HG03159 (cell line): ENCODE results near the gene SNX32.

Experiments
- ATAC-seq: cut with Tn5 transposase; IDR thresholded peaks from one replicate; pipeline ENCODE4 v1.9.1; 2021; ENCODE audit warnings: mild to moderate bottlenecking, moderate library complexity; ENCODE audit not compliant: unreplicated experiment

SNX32 gene

DNA sequence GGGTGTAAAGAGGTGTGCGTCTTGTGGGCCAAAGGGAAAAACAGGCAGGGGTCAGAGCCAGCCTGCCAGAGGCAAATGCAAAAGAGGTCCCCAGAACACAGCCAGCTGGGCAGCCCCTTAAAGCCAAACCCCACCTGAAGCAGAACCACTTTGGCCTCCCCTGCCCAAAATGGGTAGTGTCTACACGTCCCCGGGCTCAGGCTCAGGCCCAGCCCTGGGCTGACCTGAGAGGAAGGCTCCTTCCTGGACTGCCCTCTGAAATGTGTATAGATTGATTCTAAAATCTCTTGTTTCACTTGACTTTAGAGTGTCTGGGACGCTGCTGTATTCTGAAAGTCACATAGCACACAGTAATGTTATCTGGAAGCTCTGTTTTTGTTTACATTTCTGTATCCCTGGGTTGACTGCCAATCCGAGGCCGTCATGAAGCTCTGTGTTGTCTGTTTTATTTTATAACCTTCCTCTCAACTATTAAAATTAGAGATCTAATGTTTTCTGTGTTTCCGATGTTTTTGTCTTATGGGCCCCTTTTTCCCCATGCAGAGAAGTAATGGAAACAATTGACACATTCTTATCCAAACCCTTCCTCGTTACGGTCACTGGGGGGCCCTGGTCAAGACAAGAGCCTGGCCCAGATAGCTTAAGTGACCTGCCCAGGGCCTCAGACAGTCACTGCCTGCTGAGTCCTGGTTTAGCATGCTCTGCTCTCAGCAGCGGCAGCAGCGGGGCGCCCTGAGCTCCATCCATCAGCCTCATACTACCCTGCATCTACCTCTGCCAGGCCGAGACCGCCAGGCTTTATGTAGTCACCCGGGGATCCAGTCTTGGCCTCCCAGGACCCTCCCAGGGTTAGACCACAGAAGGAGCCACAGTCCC lies 36.8 kb upstream of the SNX32 start:
- no peak for ATAC-seq

DNA sequence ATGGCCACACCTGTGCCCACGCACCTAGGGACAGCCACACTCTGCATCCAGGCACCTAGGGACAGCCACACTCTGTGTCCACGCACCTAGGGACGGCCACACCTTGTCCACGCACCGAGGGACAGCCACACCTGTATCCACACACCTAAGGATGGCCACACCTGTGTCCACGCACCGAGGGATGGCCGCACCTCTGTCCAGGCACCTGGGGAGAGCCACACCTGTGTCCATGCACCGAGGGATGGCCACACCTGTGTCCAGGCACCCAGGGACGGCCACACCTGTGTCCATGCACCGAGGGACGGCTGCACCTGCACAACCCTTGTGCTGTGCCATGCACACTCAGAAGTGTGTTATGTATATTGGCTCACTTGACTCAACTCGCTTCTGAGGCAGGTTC lies 36.1 kb upstream of the SNX32 start:
- no peak for ATAC-seq

- ATAC-seq: no peak
Observed at GRCh38 chr11:65798882-65799281, 34.9 kb upstream of the SNX32 start.

DNA sequence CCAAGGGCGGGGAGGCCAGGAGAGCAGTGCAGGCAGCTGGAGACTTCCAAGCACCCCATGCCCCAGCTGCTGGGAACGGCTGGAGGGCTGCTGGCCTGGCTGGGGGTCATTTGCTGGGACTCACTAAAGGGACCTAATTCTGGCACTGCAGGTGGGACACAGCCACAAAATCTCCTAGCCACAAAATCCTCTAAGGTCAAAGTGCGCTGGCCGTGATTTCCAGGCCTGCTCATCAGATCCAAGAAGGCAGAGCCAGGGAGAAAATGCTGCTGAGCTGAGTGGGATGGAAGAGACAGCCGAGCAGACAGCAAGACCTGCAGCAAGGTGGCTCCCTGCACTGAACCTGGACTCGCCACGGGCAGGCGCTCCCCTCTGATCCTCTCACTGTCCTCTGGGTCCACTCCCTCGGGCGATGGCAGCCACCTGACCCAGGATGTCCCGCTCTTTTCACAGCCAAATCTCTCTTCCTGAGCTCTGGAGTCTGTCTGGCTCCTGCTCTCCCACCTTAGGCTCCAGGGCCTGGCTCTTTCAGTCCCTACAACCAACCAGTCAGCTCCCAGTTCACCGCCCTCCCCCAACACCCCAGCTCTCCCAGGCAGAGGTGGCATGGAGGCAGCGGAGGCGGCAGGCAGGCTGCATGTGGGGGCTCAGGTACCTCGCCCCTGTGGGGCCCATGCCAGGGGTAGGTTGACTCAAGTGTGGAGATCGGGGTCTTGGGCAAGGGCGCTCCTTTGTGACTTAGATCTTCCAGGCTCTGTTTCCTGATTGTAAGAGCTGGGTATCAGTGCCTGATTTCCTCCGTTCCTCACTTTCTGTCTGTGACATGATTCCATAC lies 32.4 kb upstream of the SNX32 start:
- no peak for ATAC-seq

DNA sequence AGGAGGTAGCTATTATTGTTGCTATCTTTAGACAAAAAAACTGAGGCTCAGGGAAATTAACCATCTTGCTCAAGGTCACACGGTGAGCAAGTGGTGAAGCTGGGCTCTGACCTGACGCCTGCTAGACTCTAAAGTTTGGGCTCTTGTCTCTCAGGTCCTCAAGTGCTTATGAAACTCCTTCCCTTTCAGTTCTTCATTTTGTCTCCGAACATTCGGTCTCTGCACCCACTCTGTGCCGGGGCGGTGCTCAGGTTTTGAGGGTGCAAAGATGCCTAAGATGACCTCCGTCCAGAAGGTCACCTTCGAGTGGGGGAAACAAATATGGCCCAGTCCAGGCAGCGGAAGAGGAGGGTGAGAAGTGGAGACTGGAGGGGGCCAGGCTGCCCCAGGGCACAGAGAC lies 30.9 kb upstream of the SNX32 start:
- ATAC-seq: peak; percentile 67

DNA sequence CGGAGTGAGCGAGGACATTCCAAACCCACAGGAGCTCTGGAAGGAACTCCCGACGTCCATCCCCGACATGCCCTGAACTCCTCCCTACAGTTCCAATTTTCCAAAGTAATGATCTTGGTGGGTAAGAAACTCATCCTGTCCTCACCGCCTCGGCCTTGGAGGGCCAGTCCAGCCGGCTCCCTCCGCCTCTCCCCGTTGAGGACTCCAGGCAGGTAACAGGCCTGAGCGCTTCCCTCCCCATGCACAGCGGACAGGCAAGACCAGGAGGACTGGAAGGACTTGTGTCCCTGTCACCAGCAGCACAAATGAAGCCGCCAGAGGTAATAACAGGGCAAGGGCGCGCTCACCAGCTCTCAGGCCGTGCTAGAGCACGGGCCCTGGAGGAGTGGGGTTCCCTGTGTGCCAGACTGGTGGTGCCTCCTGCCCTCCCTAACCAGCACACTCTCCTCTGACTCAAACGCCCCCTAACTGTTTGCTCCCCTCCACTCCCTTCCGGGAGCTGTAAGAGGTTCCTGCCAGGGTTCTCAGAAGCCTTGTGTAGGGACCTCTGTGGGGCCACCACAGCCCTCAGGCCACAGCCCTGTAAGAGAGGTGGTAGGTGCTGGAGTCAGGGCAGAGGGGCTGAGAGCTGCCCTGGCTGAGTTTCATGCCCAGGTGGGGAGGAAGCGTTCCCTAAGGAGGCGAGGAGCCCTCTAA lies 29.8 kb upstream of the SNX32 start:
- no peak for ATAC-seq

DNA sequence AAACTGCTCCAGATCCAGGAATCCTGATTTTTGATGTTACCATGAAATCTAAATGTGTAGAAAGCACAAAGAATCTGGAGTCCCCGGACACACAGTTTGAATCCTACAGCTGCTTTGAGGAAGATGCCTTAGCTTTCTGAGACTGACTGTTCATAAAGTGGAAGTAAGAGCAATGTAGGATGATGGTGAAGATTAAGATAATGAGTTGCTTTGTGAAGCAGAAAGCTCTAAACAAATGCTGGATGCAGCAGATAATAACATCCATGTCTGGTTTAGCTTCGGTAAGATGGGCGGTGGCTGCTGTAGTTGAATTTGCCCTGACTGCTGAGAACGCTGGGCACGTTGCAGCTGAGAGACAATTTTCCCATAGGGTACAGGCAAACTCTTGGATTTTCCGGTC lies 26.8 kb upstream of the SNX32 start:
- ATAC-seq: no peak

DNA sequence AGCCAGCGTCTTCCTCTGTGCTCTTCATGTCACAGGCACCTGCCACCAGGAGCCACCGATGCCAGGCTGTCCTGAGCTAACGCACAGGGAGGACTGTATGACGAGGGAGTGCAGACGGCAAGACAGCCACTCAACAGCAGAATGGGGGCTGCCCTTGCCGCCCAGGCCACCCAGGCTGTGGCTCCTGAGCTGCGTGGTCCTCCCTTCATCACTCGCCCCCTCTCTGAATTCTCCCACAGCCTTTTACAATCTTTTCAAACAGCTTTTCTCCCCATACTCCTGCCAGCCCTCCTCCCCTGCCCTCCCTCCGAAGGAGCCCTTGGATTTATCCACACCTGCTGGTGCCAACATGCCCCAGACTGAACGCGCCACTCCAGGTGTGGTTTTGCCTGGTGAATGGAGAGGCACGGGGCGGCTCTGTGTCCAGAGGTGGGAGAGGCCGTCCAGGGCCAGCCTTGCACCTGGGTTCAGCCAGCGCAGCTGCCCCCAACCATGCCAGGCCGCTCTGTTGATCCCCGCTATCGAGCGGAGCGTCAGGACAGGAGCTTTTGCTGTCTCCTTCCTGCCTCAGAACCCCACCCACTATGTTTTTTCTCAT lies 24.9 kb upstream of the SNX32 start:
- ATAC-seq: no peak

GRCh38 chr11:65809496-65809895 lies 24.3 kb upstream of the SNX32 start:
- no peak for ATAC-seq

GRCh38 chr11:65810046-65810868 lies 23.5 kb upstream of the SNX32 start:
- no peak for ATAC-seq

DNA sequence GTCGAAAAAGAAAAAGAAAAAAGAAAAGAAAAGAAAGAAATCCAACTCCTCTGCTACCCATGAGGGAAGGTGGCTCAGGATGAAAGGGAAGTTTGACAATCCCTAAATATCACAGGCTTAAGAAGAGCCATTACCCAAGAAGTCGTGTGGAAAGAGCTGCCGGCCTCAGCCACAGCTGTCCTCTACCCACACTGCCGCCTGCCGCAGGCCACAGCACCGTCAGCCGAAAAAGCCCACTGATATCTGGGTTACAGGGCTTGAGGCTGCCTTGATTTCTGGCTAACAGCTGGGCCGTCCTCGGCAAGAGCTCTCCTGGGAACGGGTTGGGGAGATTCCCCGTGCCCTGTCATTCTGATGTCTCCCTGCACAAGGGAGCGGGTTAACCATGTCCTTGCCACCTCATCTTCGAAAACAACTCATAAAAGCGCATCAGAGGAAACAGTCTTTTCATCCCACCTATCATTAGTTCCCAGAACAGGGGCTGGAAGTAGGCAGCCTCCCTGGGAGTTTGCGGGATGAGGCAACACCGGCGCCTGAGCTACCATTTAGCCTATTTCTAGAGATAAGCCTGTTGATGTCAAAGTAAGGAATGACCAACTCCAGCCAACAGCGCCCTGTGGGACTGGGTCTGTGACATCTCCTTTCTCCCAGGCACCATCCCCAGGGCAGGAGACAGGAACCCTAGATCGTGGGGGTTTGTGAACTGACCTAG lies 21.8 kb upstream of the SNX32 start:
- ATAC-seq: no peak

DNA sequence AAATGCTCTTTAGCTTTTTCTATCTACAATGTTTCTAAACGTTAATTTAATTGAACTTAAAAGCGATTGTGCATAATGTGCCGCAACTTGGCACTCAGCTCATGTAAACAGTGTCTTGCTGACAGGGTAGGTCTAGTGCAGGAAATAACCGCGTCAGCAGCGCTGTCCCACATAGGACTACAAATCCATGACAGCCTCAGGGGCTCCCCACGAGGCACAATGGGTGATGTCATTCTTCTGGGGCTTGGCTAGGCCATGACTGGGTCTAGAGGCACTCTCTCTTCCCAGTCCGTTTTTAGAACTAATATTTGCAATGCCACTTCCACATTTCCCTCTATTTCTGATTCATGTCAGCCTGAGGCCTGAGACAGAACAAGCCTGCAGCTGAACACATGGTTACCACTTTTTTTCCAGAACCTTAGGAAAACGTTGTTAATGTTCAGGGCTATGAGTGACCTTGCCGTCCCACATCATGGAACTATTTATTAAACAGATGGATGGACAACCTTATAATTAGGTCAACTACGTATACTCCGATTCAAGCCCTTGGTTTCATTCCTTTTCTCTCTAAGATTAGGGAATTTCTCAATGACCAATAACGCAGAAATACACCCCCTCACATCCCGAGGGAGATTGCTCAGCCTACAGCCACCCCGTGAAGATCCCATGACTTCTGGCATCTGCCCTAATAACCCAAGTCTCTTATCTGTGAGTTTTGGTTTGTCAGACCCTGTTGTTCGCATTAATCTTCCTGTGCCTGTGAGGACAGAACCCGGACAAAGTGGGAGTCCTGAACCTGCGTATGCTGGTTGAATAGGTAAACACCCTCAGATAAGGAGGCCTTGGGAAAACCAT lies 19.4 kb upstream of the SNX32 start:
- no peak for ATAC-seq

GRCh38 chr11:65814986-65815565 lies 18.7 kb upstream of the SNX32 start:
- ATAC-seq: no peak

DNA sequence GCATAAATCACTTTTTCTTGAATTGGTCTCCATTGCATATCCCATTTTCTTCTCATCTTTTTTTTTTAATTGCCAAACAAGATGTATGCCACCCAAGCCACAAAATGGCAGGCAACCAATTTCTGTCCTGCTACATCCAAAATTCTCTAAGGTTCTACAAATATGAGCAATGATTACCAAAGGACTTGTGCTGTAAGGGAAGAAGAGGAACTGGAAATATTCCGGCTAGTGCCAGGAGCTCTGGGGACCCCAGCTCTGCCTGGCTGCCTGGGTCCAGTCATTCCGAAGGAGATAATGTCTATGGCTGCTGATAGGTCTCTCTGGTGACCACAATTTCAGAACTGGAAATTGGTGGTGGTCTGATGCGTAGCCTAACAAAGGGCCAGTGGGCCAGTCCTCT lies 17.1 kb upstream of the SNX32 start:
- no peak for ATAC-seq

DNA sequence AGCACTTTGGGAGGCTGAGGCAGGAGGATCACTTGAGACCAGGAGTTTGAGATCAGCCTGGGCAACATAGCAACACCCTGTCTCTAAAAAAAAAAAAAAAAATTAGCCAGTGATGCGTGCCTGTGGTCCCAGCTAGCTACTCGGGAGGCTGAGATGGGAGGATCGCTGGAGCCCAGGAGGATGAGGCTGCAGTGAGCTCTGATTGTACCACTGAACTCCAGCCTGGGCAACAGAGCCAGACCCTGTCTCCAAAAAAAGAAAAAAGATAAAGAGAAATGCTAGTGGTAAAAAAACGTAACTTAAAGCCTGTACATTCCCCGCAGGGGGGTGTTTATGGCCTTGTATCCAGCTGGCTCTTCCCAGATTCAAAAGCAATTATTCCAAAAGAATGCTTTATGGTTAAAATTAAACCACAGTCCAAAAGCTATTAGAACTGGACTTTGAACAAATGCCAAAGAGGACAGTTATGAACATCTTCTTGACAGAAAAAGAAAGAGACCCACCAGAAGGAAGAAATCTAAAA lies 16.4 kb upstream of the SNX32 start:
- ATAC-seq: no peak

DNA sequence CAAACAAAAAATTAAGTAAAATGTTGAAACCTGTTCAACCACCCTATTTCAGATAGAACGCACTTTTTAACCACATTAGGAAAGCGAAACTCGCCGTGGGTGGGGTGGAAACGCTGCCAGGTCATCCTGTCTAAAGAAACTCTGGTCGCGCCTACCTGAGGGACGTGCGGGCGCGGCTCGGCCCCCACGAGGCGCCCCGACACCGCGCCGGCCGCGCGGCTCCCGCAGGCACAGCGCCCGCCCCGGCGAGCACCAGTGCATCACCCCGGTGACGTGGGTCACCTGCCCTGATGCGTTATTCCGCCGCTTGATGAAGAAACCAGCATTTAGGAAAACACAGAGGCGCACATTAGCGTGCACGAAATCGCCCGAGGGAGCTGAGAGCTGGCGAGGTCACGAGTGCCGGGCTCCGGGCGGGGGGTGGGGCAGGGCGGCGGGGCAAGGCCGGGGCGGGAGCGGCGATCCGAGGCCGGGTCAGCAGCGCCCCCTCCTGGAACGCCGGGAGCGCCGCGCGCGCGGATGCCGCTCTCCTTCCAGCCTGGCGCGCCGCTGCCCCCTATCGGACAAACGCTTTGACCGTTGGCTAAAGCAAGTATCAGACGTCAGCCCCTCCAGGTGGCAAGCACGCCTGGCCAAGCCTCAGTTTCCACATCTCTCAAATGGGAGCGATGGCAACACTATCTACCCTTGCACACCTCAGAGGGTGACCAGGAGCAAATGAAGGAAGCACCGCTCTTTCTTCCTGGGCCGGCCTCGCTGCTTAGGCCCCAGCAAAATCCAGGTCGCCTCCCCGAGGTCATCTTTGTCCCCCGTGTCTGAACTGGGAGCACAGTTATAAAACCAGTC lies 15.7 kb upstream of the SNX32 start:
- peak; percentile 76 for ATAC-seq

DNA sequence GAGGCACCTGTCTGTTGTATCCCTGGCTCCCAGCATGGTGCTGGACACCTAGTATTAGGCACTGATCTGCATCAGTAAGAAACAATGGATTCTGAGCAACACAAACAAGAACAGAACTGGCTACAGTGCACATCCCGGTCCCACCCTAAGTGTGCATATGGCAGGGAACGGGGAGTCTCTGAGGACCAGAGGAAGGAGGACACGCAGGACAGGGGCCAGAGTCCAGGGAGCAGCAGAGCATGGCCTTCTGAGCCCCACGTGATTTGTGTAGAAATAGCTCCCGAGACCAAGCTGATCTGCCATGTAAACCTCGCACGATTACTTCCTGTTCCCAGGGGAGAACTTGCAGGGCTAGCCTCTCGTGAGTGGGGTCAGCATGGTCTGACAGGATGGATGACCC lies 12.7 kb upstream of the SNX32 start:
- ATAC-seq: no peak
